GM12874 (cell line): ENCODE measurements around the gene AJAP1.

Source experiments
- CTCF ChIP-seq: IDR thresholded peaks from 2 replicates; pipeline ENCODE4 v1.5.1; 2011; ENCODE audit warnings: low read depth, mild to moderate bottlenecking, control low read depth, low read length, moderate library complexity; ENCODE audit not compliant: insufficient read depth

AJAP1 gene

GRCh38 chr1:4730078-4730477 is 75.7 kb downstream of the AJAP1 start:
- TF ChIP-seq CTCF, result no peak

- TF ChIP-seq CTCF, result no peak
Observed at GRCh38 chr1:4733446-4734177, 79.2 kb downstream of the AJAP1 start.

GRCh38 chr1:4734219-4734618 is 79.8 kb downstream of the AJAP1 start:
- no peak for TF ChIP-seq CTCF

- no peak for TF ChIP-seq CTCF
Observed at GRCh38 chr1:4734791-4735190, 80.4 kb downstream of the AJAP1 start.

- TF ChIP-seq CTCF, result no peak
Observed at GRCh38 chr1:4736254-4736653, 81.8 kb downstream of the AJAP1 start.

GRCh38 chr1:4741876-4742423 is 87.5 kb downstream of the AJAP1 start:
- no peak for TF ChIP-seq CTCF

- TF ChIP-seq CTCF, result no peak
Observed at GRCh38 chr1:4743978-4744750, 89.8 kb downstream of the AJAP1 start.
